Spleen (tissue), 11 donors: Measurements from ENCODE around the gene ATXN7L3. TPM values are rescaled to one million over a fixed set of nuclear protein-coding genes. Genes with fewer than 3 reads are reported as not detected.
A peak's percentile ranks its signal among the peaks of the same experiment; 100 is the strongest.

Experiments used
- DNase-seq: peaks from one replicate; pipeline ENCODE4 v3.0.0-alpha.2; 2020
- H3K27ac ChIP-seq, 8 donors: fragments of 200-600 bp; sonication (generic) in 7 of 8; 1 replicate in 4 of 8; 2 replicates in 4 of 8; pipeline versions ENCODE4 v1.5.0 to v1.8.0; 2016 to 2021; ENCODE audit warnings: inconsistent platforms in 4 of 8, mild to moderate bottlenecking in 4 of 8, moderate library complexity in 1 of 8
- H3K27me3 ChIP-seq, 7 donors: fragments of 200-600 bp; sonication (generic) in 6 of 7; replicated peaks in 1 of 7; 1 replicate in 4 of 7; 2 replicates in 3 of 7; pipeline versions ENCODE4 v1.5.0 to v1.8.0; 2016 to 2021; ENCODE audit warnings: inconsistent platforms in 3 of 7, mild to moderate bottlenecking in 1 of 7
- H3K36me3 ChIP-seq, 6 donors: fragments of 200-600 bp; sonication (generic) in 5 of 6; 1 replicate in 4 of 6; 2 replicates in 2 of 6; pipeline versions ENCODE4 v1.5.0 to v1.8.0; 2016 to 2021; ENCODE audit warnings: inconsistent platforms in 2 of 6
- H3K4me1 ChIP-seq, 6 donors: fragments of 200-600 bp; sonication (generic) in 5 of 6; 1 replicate in 3 of 6; 2 replicates in 3 of 6; pipeline versions ENCODE4 v1.5.0 to v1.8.0; 2016 to 2021; ENCODE audit warnings: inconsistent platforms in 3 of 6
- H3K4me3 ChIP-seq, 8 donors: fragments of 200-600 bp; sonication (generic) in 7 of 8; 1 replicate in 4 of 8; 2 replicates in 4 of 8; pipeline versions ENCODE4 v1.5.0 to v1.8.0; 2016 to 2021; ENCODE audit warnings: inconsistent platforms in 4 of 8, mild to moderate bottlenecking in 4 of 8, moderate library complexity in 2 of 8
- H3K9me3 ChIP-seq, 8 donors: fragments of 200-600 bp; sonication (generic) in 7 of 8; 1 replicate in 4 of 8; 2 replicates in 4 of 8; pipeline versions ENCODE4 v1.5.0 to v1.8.0; 2016 to 2021; ENCODE audit warnings: inconsistent platforms in 4 of 8
- CTCF ChIP-seq, 11 experiments: fragments of 200-600 bp in 7 of 11; fragments of 450-650 bp in 4 of 11; sonication (generic) in 4 of 11; IDR thresholded peaks in 8 of 11; conservative IDR thresholded peaks in 3 of 11; 1 replicate in 7 of 11; 2 replicates in 4 of 11; pipeline versions ENCODE4 v1.4.0 to v1.8.0; 2016 to 2021; ENCODE audit warnings: antibody characterized with exemption in 11 of 11, inconsistent platforms in 4 of 11, mild to moderate bottlenecking in 1 of 11
- POLR2A ChIP-seq, 3 donors: fragments of 450-650 bp; IDR thresholded peaks; one replicate each; pipeline ENCODE4 v1.5.1; 2017; ENCODE audit warnings: antibody characterized with exemption in 3 of 3, mild to moderate bottlenecking in 1 of 3
- POLR2AphosphoS5 ChIP-seq, 3 donors: sonication (generic); formaldehyde crosslinking; IDR thresholded peaks; one replicate each; pipeline ENCODE4 v1.5.1; 2017; ENCODE audit warnings: antibody characterized with exemption in 3 of 3
- WGBS, 5 donors: extraction: QIAGEN DNeasy Blood & Tissue Kit in 3 of 5; methylation state at CpG; one replicate each; pipeline versions ENCODE4 v1.1.5 to v1.1.7; 2013 to 2018; 5-methylcytosine and 5-hydroxymethylcytosine counted together
- intact Hi-C: fragments of 100-400 bp; cut with DNase I; formaldehyde crosslinking; loops from one replicate; pipeline ENCODE4 v1.15.0; 2023; ENCODE audit warnings: low total_unique reads
- polyA plus RNA-seq, 3 donors: library from polyadenylated mRNA; stranded (reverse); fragments of 200-250 nt; gene quantifications; one replicate each; pipeline ENCODE4 v1.2.1, GENCODE V29; 2013
- total RNA-seq, 7 donors: library from RNA; depleted of rRNA in 3 of 7; stranded (reverse); fragments of >200 nt in 3 of 7; fragmentation: NEBNext Ultra II Directional in 4 of 7; extraction: Animal tissue kit (Norgen Biotek cat#: 25700) in 4 of 7; gene quantifications; one replicate each; pipeline versions ENCODE4 v1.1.0 to v1.2.1, GENCODE V29; 2016 to 2021
- donor health status: healthy with polysubstance abuse.
- donor health status: DM: no; HTN: no; CAD: no; lungs with moderate emphysema.
- donor health status: DM: no; HTN: no; CAD: no.
- donor health status: Bipolar disorder and iron deficiency.
- donor health status: healthy.
- donor health status: DM: no; HTN: no; CAD: no.
- donor health status: DM: yes; HTN: yes; CAD: no.

The ATXN7L3 gene
- total and polyA plus RNA-seq, 10 donors, result 25.2 to 96.2 (median 61.2) TPM

GRCh38 chr17:44221084-44221861 lies 21.6 kb upstream of the ATXN7L3 start:
- WGBS, 5 donors, result 0 to 1% (median 1%) methylated on average over 53 to 54 of the region's 54 CpGs
- Histone ChIP-seq H3K4me1 (peaks cover 28 to 52% (median 45%) of the 10 kb centered on the region in 6 donors), H3K9me3 (no peaks in the 10 kb centered on the region), H3K27me3 (no peaks in the 10 kb centered on the region), H3K36me3 (peaks cover 0 to 15% (median 4%) of the 10 kb centered on the region in 6 donors), H3K27ac (peak overlapping the region; percentile 97 to 100 (median 99)), H3K4me3 (peak overlapping the region; percentile 75 to 96 (median 87))
- peak; percentile 93 for DNase-seq
- intact Hi-C loops, result loop anchor here (10.0 kb wide), 1 partner anchor 54 kb away; no protein-coding TSS in a partner anchor
- TF ChIP-seq CTCF (IDR thresholded peaks at IDR 0.05 in 8 of 11, conservative IDR thresholded peaks at IDR 0.05 in 3 of 11) (peak in 3 of 11 experiments; percentile 5 to 17 (median 15)), POLR2A (IDR thresholded peaks at IDR 0.05) (no peak), POLR2AphosphoS5 (IDR thresholded peaks at IDR 0.05) (peak; percentile 61 to 79 (median 76))

GRCh38 chr17:44220213-44221083 lies 20.8 kb upstream of the ATXN7L3 start:
- no peak for TF ChIP-seq CTCF (IDR thresholded peaks at IDR 0.05 in 8 of 11, conservative IDR thresholded peaks at IDR 0.05 in 3 of 11)
- TF ChIP-seq POLR2AphosphoS5 (IDR thresholded peaks at IDR 0.05), result peak; percentile 26 to 69 (median 44)
- H3K36me3 ChIP-seq, result peaks cover 0 to 23% (median 13%) of the 10 kb centered on the region in 6 donors
- peaks cover 28 to 60% (median 53%) of the 10 kb centered on the region in 6 donors for H3K4me1 ChIP-seq
- H3K27me3 ChIP-seq, result no peaks in the 10 kb centered on the region
- peak overlapping the region; percentile 75 to 96 (median 87) for H3K4me3 ChIP-seq
- H3K9me3 ChIP-seq, result no peaks in the 10 kb centered on the region
- H3K27ac ChIP-seq, result peak overlapping the region; percentile 97 to 100 (median 99)
- DNase-seq, result peak; percentile 92
- WGBS, 5 donors, result 0 to 2% (median 0%) methylated on average over 42 to 108 of the region's 108 CpGs
- intact Hi-C loops, result loop anchor here (10.0 kb wide), 1 partner anchor 54 kb away; no protein-coding TSS in a partner anchor

GRCh38 chr17:44219616-44220212 lies 20.0 kb upstream of the ATXN7L3 start, which contains the start of gene UBTF:
Gene UBTF (minus strand): TSS chr17:44219675. CDS start chr17:44218229, 1,446 bp downstream.
- Histone ChIP-seq H3K27ac (peak within 1 kb of the TSS; percentile 97 to 100 (median 99)), H3K36me3 (peaks cover 0 to 30% (median 20%) of the 10 kb centered on the region in 6 donors), H3K4me3 (peak within 1 kb of the TSS; percentile 75 to 96 (median 87)), H3K9me3 (no peaks in the 10 kb centered on the region), H3K4me1 (peaks cover 33 to 67% (median 61%) of the 10 kb centered on the region in 6 donors), H3K27me3 (no peaks in the 10 kb centered on the region)
- DNase-seq, result peak; percentile 96
- intact Hi-C loops, result loop anchor here (2.0 to 10.0 kb wide), 2 partner anchors 55 to 105 kb away; partner anchors contain the start of gene SLC25A39
- WGBS, 5 donors, result 0 to 1% (median 0%) methylated on average over 23 to 73 of the region's 76 CpGs; no CpG with 5 or more reads in 1 of the 5 donors
- TF ChIP-seq POLR2A (IDR thresholded peaks at IDR 0.05), result no peak
- TF ChIP-seq CTCF (IDR thresholded peaks at IDR 0.05 in 8 of 11, conservative IDR thresholded peaks at IDR 0.05 in 3 of 11), result no peak
- peak; percentile 19 to 45 (median 27) for TF ChIP-seq POLR2AphosphoS5 (IDR thresholded peaks at IDR 0.05)
